ENCODE measurements around the gene PRDM15. TPM values are rescaled to one million over a fixed set of nuclear protein-coding genes. Genes with fewer than 3 reads are reported as not detected.

PRDM15 gene
- total and polyA plus RNA-seq, 2 donors (not counting 3 experiments of a cell fraction or from before 2014, with no cell fraction given), result 11.8 to 12.9 TPM

- H3K79me2 ChIP-seq (ENCODE audit: control insufficient read depth, insufficient read depth, low read length), result no peaks in the 10 kb centered on the region
- no peak overlapping the region for H3K4me2 ChIP-seq (ENCODE audit: insufficient read depth, low read length)
- TF ChIP-seq JUN (IDR thresholded peaks at IDR 0.05; ENCODE audit: borderline replicate concordance, insufficient read depth, insufficient read length, low read depth) (no peak), POLR2A (IDR thresholded peaks at IDR 0.05; ENCODE audit: low read depth, low read length) (no peak), FOS (IDR thresholded peaks at IDR 0.05; ENCODE audit: borderline replicate concordance, insufficient read depth, low read length) (no peak), POLR2AphosphoS5 (IDR thresholded peaks at IDR 0.05; ENCODE audit: insufficient read depth, low read depth, low read length) (no peak), CTCF (IDR thresholded peaks at IDR 0.05; ENCODE audit: extremely low read depth in 1 of 2, insufficient read depth in 1 of 2, low read depth in 1 of 2, low read length in 2 of 2) (no peak), MYC (IDR thresholded peaks at IDR 0.05; ENCODE audit: low read depth, low read length) (no peak), MAX (IDR thresholded peaks at IDR 0.05; ENCODE audit: insufficient read depth, insufficient read length) (no peak), GATA2 (IDR thresholded peaks at IDR 0.05; ENCODE audit: insufficient read depth, insufficient read length, low read depth, low read length) (no peak), EZH2 (IDR thresholded peaks at IDR 0.05; ENCODE audit: borderline replicate concordance, low read depth, low read length, severe bottlenecking) (no peak)
- H3K36me3 ChIP-seq (ENCODE audit: control insufficient read depth in 2 of 2, extremely low read depth in 1 of 2, insufficient read depth in 2 of 2, low read length in 2 of 2), result no peaks in the 10 kb centered on the region
- no peaks in the 10 kb centered on the region for H3K9me1 ChIP-seq (replicated peaks; ENCODE audit: control insufficient read depth, extremely low read depth, insufficient read depth, low read length)
- H3K9ac ChIP-seq (replicated peaks; ENCODE audit: extremely low read depth, insufficient read depth, low read length), result no peak overlapping the region
- dilution Hi-C loops (cut with MboI; ENCODE audit: extremely low pct_ligation_motif_present, low sequenced_read_pairs), result no loop called here
- no peak for FAIRE-seq
- H2AFZ ChIP-seq (ENCODE audit: low read depth, low read length), result no peak overlapping the region
- no peak for DNase-seq (ENCODE audit: low read depth, low spot score)
- ChIA-PET POLR2A (no interaction called here), CTCF (interaction anchor here (0.6 to 1.7 kb wide), 2 partner anchors 14 to 342 kb away, joined by 3 to 8 read pairs; no protein-coding TSS in a partner anchor)
- H3K4me3 ChIP-seq (replicated peaks in 1 of 3; ENCODE audit: insufficient read depth in 1 of 3, low read depth in 1 of 3, low read length in 3 of 3), result no peak overlapping the region
- no peaks in the 10 kb centered on the region for H4K20me1 ChIP-seq (replicated peaks; ENCODE audit: control insufficient read depth, extremely low read depth, insufficient read depth, low read length)
- no peaks in the 10 kb centered on the region for H3K9me3 ChIP-seq (replicated peaks; ENCODE audit: control insufficient read depth, insufficient read depth, low read length)
- H3K27me3 ChIP-seq (ENCODE audit: control insufficient read depth in 2 of 2, insufficient read depth in 2 of 2, low read length in 2 of 2), result peaks cover 0 to 4% of the 10 kb centered on the region in 2 experiments
- no TSS peak for BruUV-seq (replicated peaks)
- H3K27ac ChIP-seq (ENCODE audit: insufficient read depth, low read depth, low read length), result no peak overlapping the region
- intact Hi-C loops (cut with micrococcal nuclease), result no loop called here
- H3K4me1 ChIP-seq (ENCODE audit: control insufficient read depth, extremely low read depth, insufficient read depth, low read length), result no peaks in the 10 kb centered on the region
These were observed 86.4 kb downstream of the PRDM15 start for GRCh38 chr21:41792711-41793110.
